T-helper 17 cell (primary cell): Measurements from ENCODE around the gene NELL1. TPM values are rescaled to one million over a fixed set of nuclear protein-coding genes. Genes with fewer than 3 reads are reported as not detected.

Source experiments
- ATAC-seq: fragments of 150-1000 bp; cut with Tn5 transposase; 2 replicates; pipeline ENCODE4 v1.10.0; 2021; ENCODE audit warnings: mild to moderate bottlenecking, moderate library complexity
- DNase-seq, 3 donors: peaks; one replicate each; pipeline versions ENCODE4 v3.0.0 to v3.0.0-alpha.2; 2020 to 2021
- H3K9me3 ChIP-seq: one replicate; pipeline ENCODE4 v1.7.0; 2013; ENCODE audit warnings: low read length, mild to moderate bottlenecking; ENCODE audit not compliant: control insufficient read depth, poor library complexity, severe bottlenecking
- H3K27ac Mint-ChIP-seq: one replicate; pipeline ENCODE4 v1.8.0; 2022; ENCODE audit warnings: mild to moderate bottlenecking, moderate library complexity, mixed read lengths
- H3K27me3 Mint-ChIP-seq: one replicate; pipeline ENCODE4 v1.8.0; 2022; ENCODE audit warnings: mixed read lengths
- H3K36me3 Mint-ChIP-seq: one replicate; pipeline ENCODE4 v1.8.0; 2022; ENCODE audit warnings: low read depth, mixed read lengths
- H3K4me1 Mint-ChIP-seq: one replicate; pipeline ENCODE4 v1.8.0; 2022; ENCODE audit warnings: mild to moderate bottlenecking, mixed read lengths
- H3K4me3 Mint-ChIP-seq: one replicate; pipeline ENCODE4 v1.8.0; 2022; ENCODE audit warnings: mild to moderate bottlenecking, moderate library complexity, mixed read lengths
- total RNA-seq, 4 donors: library from RNA in 2 of 4; stranded (reverse) in 2 of 4; gene quantifications; one replicate each; pipeline ENCODE4 v1.2.3 and lab custom pipeline; 2022 to 2026

The NELL1 gene
- total RNA-seq, 2 donors from 2014 or later = not detected

GRCh38 chr11:20754933-20755332 lies 85.5 kb downstream of the NELL1 start:
- ATAC-seq (no peak), DNase-seq (no peak)
- H3K9me3 ChIP-seq = no peaks in the 10 kb centered on the region
- Mint-ChIP-seq H3K27me3 (no peaks in the 10 kb centered on the region), H3K36me3 (no peaks in the 10 kb centered on the region), H3K4me3 (no peak overlapping the region), H3K27ac (no peak overlapping the region), H3K4me1 (no peaks in the 10 kb centered on the region)

GRCh38 chr11:20759541-20759940 lies 90.2 kb downstream of the NELL1 start:
- H3K9me3 ChIP-seq = no peaks in the 10 kb centered on the region
- Mint-ChIP-seq H3K36me3 (no peaks in the 10 kb centered on the region), H3K27me3 (no peaks in the 10 kb centered on the region), H3K4me3 (no peak overlapping the region), H3K4me1 (no peaks in the 10 kb centered on the region), H3K27ac (no peak overlapping the region)
- ATAC-seq = no peak
- DNase-seq = no peak

- Mint-ChIP-seq H3K27ac (no peak overlapping the region), H3K4me1 (no peaks in the 10 kb centered on the region), H3K27me3 (no peaks in the 10 kb centered on the region), H3K36me3 (no peaks in the 10 kb centered on the region), H3K4me3 (no peak overlapping the region)
- DNase-seq (no peak), ATAC-seq (no peak)
- H3K9me3 ChIP-seq = no peaks in the 10 kb centered on the region
Observed at GRCh38 chr11:20760811-20761210, 91.4 kb downstream of the NELL1 start.

- H3K4me3 Mint-ChIP-seq = no peak overlapping the region
Observed at GRCh38 chr11:20762116-20762844, 92.9 kb downstream of the NELL1 start.

GRCh38 chr11:20762980-20763379 lies 93.6 kb downstream of the NELL1 start:
- Mint-ChIP-seq H3K27ac (no peak overlapping the region), H3K4me3 (no peak overlapping the region), H3K36me3 (no peaks in the 10 kb centered on the region), H3K4me1 (no peaks in the 10 kb centered on the region), H3K27me3 (no peaks in the 10 kb centered on the region)
- DNase-seq (no peak), ATAC-seq (no peak)
- no peaks in the 10 kb centered on the region for H3K9me3 ChIP-seq

More at GRCh38 chr11:20762116-20762844, 92.9 kb downstream of the NELL1 start:
- ATAC-seq (no peak), DNase-seq (no peak)
- no peaks in the 10 kb centered on the region for H3K9me3 ChIP-seq
- no peaks in the 10 kb centered on the region for H3K4me1 Mint-ChIP-seq
- no peak overlapping the region for H3K27ac Mint-ChIP-seq
- no peaks in the 10 kb centered on the region for H3K36me3 Mint-ChIP-seq
- no peaks in the 10 kb centered on the region for H3K27me3 Mint-ChIP-seq

- DNase-seq = no peak
- H3K4me3 Mint-ChIP-seq = no peak overlapping the region
Observed at GRCh38 chr11:20770414-20770946, 101.1 kb downstream of the NELL1 start.

GRCh38 chr11:20771026-20771425 lies 101.6 kb downstream of the NELL1 start:
- Mint-ChIP-seq H3K4me3 (no peak overlapping the region), H3K36me3 (no peaks in the 10 kb centered on the region), H3K27me3 (no peaks in the 10 kb centered on the region), H3K4me1 (no peaks in the 10 kb centered on the region), H3K27ac (no peak overlapping the region)
- H3K9me3 ChIP-seq = no peaks in the 10 kb centered on the region
- ATAC-seq = no peak
- no peak for DNase-seq

More at GRCh38 chr11:20770414-20770946, 101.1 kb downstream of the NELL1 start:
- no peak for ATAC-seq
- no peaks in the 10 kb centered on the region for H3K36me3 Mint-ChIP-seq
- no peaks in the 10 kb centered on the region for H3K9me3 ChIP-seq
- no peaks in the 10 kb centered on the region for H3K4me1 Mint-ChIP-seq
- no peaks in the 10 kb centered on the region for H3K27me3 Mint-ChIP-seq
- H3K27ac Mint-ChIP-seq = no peak overlapping the region

GRCh38 chr11:20771681-20772080 lies 102.3 kb downstream of the NELL1 start:
- Mint-ChIP-seq H3K27me3 (no peaks in the 10 kb centered on the region), H3K27ac (no peak overlapping the region), H3K4me1 (no peaks in the 10 kb centered on the region), H3K36me3 (no peaks in the 10 kb centered on the region), H3K4me3 (no peak overlapping the region)
- DNase-seq (no peak), ATAC-seq (no peak)
- no peaks in the 10 kb centered on the region for H3K9me3 ChIP-seq

- ATAC-seq = no peak
- Mint-ChIP-seq H3K27ac (no peak overlapping the region), H3K36me3 (no peaks in the 10 kb centered on the region), H3K4me3 (no peak overlapping the region), H3K27me3 (no peaks in the 10 kb centered on the region), H3K4me1 (no peaks in the 10 kb centered on the region)
- DNase-seq = no peak
- no peaks in the 10 kb centered on the region for H3K9me3 ChIP-seq
Observed at GRCh38 chr11:20775331-20775730, 105.9 kb downstream of the NELL1 start.

GRCh38 chr11:20782775-20783174 lies 113.4 kb downstream of the NELL1 start:
- ATAC-seq (no peak), DNase-seq (no peak)
- Mint-ChIP-seq H3K4me1 (no peaks in the 10 kb centered on the region), H3K27me3 (no peaks in the 10 kb centered on the region), H3K36me3 (no peaks in the 10 kb centered on the region), H3K4me3 (no peak overlapping the region), H3K27ac (no peak overlapping the region)
- no peaks in the 10 kb centered on the region for H3K9me3 ChIP-seq

- H3K27me3 Mint-ChIP-seq = no peaks in the 10 kb centered on the region
- no peaks in the 10 kb centered on the region for H3K36me3 Mint-ChIP-seq
- no peaks in the 10 kb centered on the region for H3K9me3 ChIP-seq
- DNase-seq (no peak), ATAC-seq (no peak)
- no peak overlapping the region for H3K4me3 Mint-ChIP-seq
- H3K4me1 Mint-ChIP-seq = no peaks in the 10 kb centered on the region
- no peak overlapping the region for H3K27ac Mint-ChIP-seq
Observed at GRCh38 chr11:20783220-20783619, 113.8 kb downstream of the NELL1 start.

- no peaks in the 10 kb centered on the region for H3K9me3 ChIP-seq
- Mint-ChIP-seq H3K27ac (no peak overlapping the region), H3K27me3 (no peaks in the 10 kb centered on the region), H3K36me3 (no peaks in the 10 kb centered on the region), H3K4me3 (no peak overlapping the region), H3K4me1 (no peaks in the 10 kb centered on the region)
- DNase-seq (no peak), ATAC-seq (no peak)
Observed at GRCh38 chr11:20790622-20791021, 121.2 kb downstream of the NELL1 start.

- Mint-ChIP-seq H3K4me1 (no peaks in the 10 kb centered on the region), H3K36me3 (no peaks in the 10 kb centered on the region), H3K27ac (no peak overlapping the region), H3K27me3 (no peaks in the 10 kb centered on the region), H3K4me3 (no peak overlapping the region)
- H3K9me3 ChIP-seq = no peaks in the 10 kb centered on the region
- no peak for ATAC-seq
- DNase-seq = no peak
Observed at GRCh38 chr11:20795005-20795404, 125.6 kb downstream of the NELL1 start.

- Mint-ChIP-seq H3K36me3 (no peaks in the 10 kb centered on the region), H3K27ac (no peak overlapping the region)
- DNase-seq = no peak
Observed at GRCh38 chr11:20808328-20808727, 138.9 kb downstream of the NELL1 start.

More at GRCh38 chr11:20808328-20808727, 138.9 kb downstream of the NELL1 start:
- H3K9me3 ChIP-seq = no peaks in the 10 kb centered on the region
- no peak for ATAC-seq
- no peaks in the 10 kb centered on the region for H3K4me1 Mint-ChIP-seq
- no peaks in the 10 kb centered on the region for H3K27me3 Mint-ChIP-seq
- no peak overlapping the region for H3K4me3 Mint-ChIP-seq
